Lung (tissue), 12 donors: Measurements from ENCODE around the gene SEC24A. TPM values are rescaled to one million over a fixed set of nuclear protein-coding genes. Genes with fewer than 3 reads are reported as not detected.
A peak's percentile ranks its signal among the peaks of the same experiment; 100 is the strongest.

Source experiments
- ATAC-seq: fragments of 200-7000 bp; cut with Tn5 transposase; one replicate; pipeline ENCODE4 v1.9.1; 2020; ENCODE audit warnings: moderate number of reproducible peaks; ENCODE audit not compliant: insufficient read depth, low FRiP score
- DNase-seq, 3 donors: peaks; one replicate each; pipeline ENCODE4 v3.0.0-alpha.2; 2013 to 2017
- H3K27ac ChIP-seq, 2 donors: one replicate each; pipeline ENCODE4 v1.5.1; 2013; ENCODE audit warnings: mild to moderate bottlenecking in 2 of 2, moderate library complexity in 2 of 2, control low read depth in 1 of 2, inconsistent platforms in 1 of 2, low read depth in 1 of 2, low read length in 1 of 2
- H3K27me3 ChIP-seq, 3 donors: one replicate each; pipeline ENCODE4 v1.5.1; 2013; ENCODE audit warnings: low read length in 2 of 3; ENCODE audit not compliant: control insufficient read depth in 3 of 3, insufficient read depth in 3 of 3
- H3K36me3 ChIP-seq, 4 donors: one replicate each; pipeline ENCODE4 v1.5.1; 2013; ENCODE audit warnings: low read length in 4 of 4, mild to moderate bottlenecking in 1 of 4, moderate library complexity in 1 of 4; ENCODE audit not compliant: control insufficient read depth in 4 of 4, insufficient read depth in 4 of 4
- H3K4me1 ChIP-seq, 5 donors: one replicate each; pipeline ENCODE4 v1.5.1; 2013; ENCODE audit warnings: low read length in 5 of 5, mild to moderate bottlenecking in 2 of 5, moderate library complexity in 1 of 5; ENCODE audit not compliant: control insufficient read depth in 5 of 5, insufficient read depth in 5 of 5
- H3K4me3 ChIP-seq: one replicate; pipeline ENCODE4 v1.5.1; 2013; ENCODE audit warnings: mild to moderate bottlenecking, control low read depth, moderate library complexity
- H3K9ac ChIP-seq, 2 donors: one replicate each; pipeline ENCODE4 v1.5.1; 2013; ENCODE audit warnings: low read length in 2 of 2, control low read depth in 1 of 2; ENCODE audit not compliant: insufficient read depth in 1 of 2
- H3K9me3 ChIP-seq, 4 donors: one replicate each; pipeline ENCODE4 v1.5.1; 2013; ENCODE audit warnings: low read length in 3 of 4, mild to moderate bottlenecking in 1 of 4, moderate library complexity in 1 of 4; ENCODE audit not compliant: control insufficient read depth in 4 of 4, insufficient read depth in 3 of 4
- WGBS, 2 donors: extraction: QIAGEN DNeasy Blood & Tissue Kit; methylation state at CpG; one replicate each; pipeline ENCODE4 v1.1.7; 2013; 5-methylcytosine and 5-hydroxymethylcytosine counted together
- polyA plus RNA-seq, 2 donors: library from polyadenylated mRNA; stranded (reverse); fragments of 200-250 nt; gene quantifications; one replicate each; pipeline ENCODE4 v1.2.1, GENCODE V29; 2013
- total RNA-seq, 2 donors: library from RNA; depleted of rRNA in 1 of 2; stranded (reverse); fragments of >200 nt in 1 of 2; gene quantifications; one replicate each; pipeline ENCODE4 v1.2.1, GENCODE V29; 2014 to 2021
- TF ChIP-seq, protein P1 (sequence below): IDR thresholded peaks from 2 replicates; pipeline ENCODE4 v1.5.1; 2012; ENCODE audit warnings: mild to moderate bottlenecking; ENCODE audit errors: control extremely low read depth, extremely low read depth
- donor health status: control.
- donor health status: control.
- donor health status: Bipolar disorder and iron deficiency.
- donor health status: healthy.
- donor health status: DM: yes; HTN: yes; CAD: no.

Gene SEC24A
- total and polyA plus RNA-seq, 4 donors, result 3.3 to 23.8 (median 14.8) TPM

DNA sequence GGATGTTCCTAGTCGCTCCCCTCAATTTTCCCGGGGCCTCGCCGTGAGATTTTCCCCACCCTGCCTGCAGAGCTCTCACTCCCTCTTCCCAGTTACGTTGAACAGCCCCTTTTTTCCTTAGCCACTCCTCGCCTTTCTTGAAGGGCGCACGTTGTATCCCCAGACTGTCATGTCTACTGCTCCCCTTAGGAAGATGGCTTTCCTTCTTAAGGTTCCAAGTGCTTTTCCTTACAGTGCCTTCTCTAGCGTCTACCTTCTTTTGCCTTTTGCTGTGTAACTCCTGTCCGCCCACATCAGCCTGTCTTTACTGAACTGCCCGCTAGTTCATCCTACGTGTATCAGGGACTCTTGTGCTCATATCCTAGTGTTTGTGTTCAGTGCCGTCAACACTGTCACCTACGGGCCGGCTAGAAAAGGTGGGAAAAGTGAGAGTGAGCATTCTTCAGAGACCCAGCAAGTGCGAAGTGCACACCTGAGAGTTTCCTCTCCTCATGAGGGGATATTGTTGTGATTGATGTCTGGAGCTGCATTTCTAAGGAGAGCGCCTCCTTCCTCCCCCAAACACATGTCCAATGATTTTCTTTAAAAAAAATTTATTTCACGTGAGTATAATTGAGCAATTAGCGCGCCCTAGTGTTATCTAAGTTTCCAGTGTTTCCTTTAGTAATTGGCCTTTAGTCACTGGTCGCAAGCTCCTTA, 90.5 kb downstream of the SEC24A start:
- H3K36me3 ChIP-seq, result peaks cover 0 to 8% (median 5%) of the 10 kb centered on the region in 4 donors
- peak overlapping the region; percentile 94 to 97 for H3K9ac ChIP-seq
- H3K27me3 ChIP-seq, result no peaks in the 10 kb centered on the region
- no peaks in the 10 kb centered on the region for H3K9me3 ChIP-seq
- TF ChIP-seq, protein P1, sequence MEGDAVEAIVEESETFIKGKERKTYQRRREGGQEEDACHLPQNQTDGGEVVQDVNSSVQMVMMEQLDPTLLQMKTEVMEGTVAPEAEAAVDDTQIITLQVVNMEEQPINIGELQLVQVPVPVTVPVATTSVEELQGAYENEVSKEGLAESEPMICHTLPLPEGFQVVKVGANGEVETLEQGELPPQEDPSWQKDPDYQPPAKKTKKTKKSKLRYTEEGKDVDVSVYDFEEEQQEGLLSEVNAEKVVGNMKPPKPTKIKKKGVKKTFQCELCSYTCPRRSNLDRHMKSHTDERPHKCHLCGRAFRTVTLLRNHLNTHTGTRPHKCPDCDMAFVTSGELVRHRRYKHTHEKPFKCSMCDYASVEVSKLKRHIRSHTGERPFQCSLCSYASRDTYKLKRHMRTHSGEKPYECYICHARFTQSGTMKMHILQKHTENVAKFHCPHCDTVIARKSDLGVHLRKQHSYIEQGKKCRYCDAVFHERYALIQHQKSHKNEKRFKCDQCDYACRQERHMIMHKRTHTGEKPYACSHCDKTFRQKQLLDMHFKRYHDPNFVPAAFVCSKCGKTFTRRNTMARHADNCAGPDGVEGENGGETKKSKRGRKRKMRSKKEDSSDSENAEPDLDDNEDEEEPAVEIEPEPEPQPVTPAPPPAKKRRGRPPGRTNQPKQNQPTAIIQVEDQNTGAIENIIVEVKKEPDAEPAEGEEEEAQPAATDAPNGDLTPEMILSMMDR, result no peak
- peak; percentile 13 for ATAC-seq
- H3K27ac ChIP-seq, result peak overlapping the region in 1 of 2 donors; percentile 99
- H3K4me3 ChIP-seq, result peak overlapping the region; percentile 94
- WGBS, 2 donors, result 3 to 4% methylated on average over 21 of the region's 21 CpGs
- peak; percentile 43 to 71 (median 50) for DNase-seq
- H3K4me1 ChIP-seq, result peaks cover 0 to 15% (median 3%) of the 10 kb centered on the region in 5 donors

GRCh38 chr5:134741052-134741451, 92.5 kb downstream of the SEC24A start:
- H3K9ac ChIP-seq, result no peak overlapping the region
- no peak for DNase-seq
- 87 to 96% methylated on average over 11 of the region's 11 CpGs for WGBS, 2 donors
- no peak overlapping the region for H3K27ac ChIP-seq
- H3K4me1 ChIP-seq, result peaks cover 0 to 15% (median 3%) of the 10 kb centered on the region in 5 donors
- ATAC-seq, result no peak
- H3K4me3 ChIP-seq, result no peak overlapping the region
- no peaks in the 10 kb centered on the region for H3K9me3 ChIP-seq
- no peaks in the 10 kb centered on the region for H3K27me3 ChIP-seq
- TF ChIP-seq, protein P1, result no peak
- peaks cover 1 to 10% (median 6%) of the 10 kb centered on the region in 4 donors for H3K36me3 ChIP-seq

DNA sequence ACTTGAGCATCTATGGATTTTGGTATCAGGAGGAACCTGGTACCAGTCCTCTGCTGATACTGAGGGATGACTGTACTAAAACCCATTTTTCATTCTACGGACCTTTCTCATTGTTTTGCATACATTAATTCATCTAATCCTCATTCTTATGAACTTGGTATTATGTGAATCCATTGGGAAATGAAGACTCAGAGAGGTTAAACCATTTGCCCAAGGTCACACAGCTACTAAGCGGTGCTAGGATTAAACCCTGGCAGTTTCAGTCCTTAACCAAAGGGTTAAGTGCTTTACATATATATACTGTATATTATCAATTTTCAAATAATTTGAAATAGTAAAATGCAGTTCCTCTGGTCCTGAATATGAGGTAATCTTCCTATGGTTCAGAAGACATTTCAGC, 93.5 kb downstream of the SEC24A start:
- no peak overlapping the region for H3K9ac ChIP-seq
- peaks cover 0 to 15% (median 3%) of the 10 kb centered on the region in 5 donors for H3K4me1 ChIP-seq
- ATAC-seq (no peak), DNase-seq (no peak)
- H3K36me3 ChIP-seq, result peaks cover 1 to 10% (median 6%) of the 10 kb centered on the region in 4 donors
- no peak overlapping the region for H3K27ac ChIP-seq
- no peak overlapping the region for H3K4me3 ChIP-seq
- H3K9me3 ChIP-seq, result no peaks in the 10 kb centered on the region
- no peaks in the 10 kb centered on the region for H3K27me3 ChIP-seq
- TF ChIP-seq, protein P1, result no peak
- whole genome bisulfite sequencing, 2 donors, result 96 to 99% methylated on average over 2 of the region's 2 CpGs
